AML-193 (cell line): Measurements from ENCODE around the gene DAPK3.
"Not testable (repeated sequence)": the region's sequence is repeated elsewhere in the genome, so short reads cannot be mapped to it uniquely, and the experiment has no call there.

Source experiments
- DNase-seq, 2 experiments: peaks; one replicate each; lab custom pipeline; 2025; lab: John Stamatoyannopoulos, UW

The DAPK3 gene

DNA sequence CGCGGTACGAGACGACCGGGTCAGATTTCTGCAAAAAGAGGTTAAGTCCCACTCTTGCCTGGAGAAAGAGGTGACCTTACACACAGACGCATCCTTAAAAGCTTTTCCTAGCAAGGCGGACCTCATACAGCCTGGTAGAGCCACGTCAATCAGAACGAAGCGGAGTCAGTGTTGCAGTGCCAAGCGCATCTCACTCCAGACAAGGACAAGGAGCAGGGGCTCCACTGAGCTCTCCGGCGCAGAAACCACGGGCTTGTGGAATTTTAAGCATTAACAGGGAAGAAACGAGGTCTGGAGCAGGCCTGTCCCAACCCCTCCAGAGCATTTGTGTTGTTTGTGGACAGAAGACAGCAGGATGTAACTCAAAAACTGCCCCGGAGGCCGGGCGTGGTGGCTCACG is 7.2 kb upstream of the DAPK3 start:
- DNase-seq, result no peak

- DNase-seq, result no peak
Observed at GRCh38 chr19:3977242-3978143, 6.6 kb upstream of the DAPK3 start.

GRCh38 chr19:3976495-3977241 is 5.8 kb upstream of the DAPK3 start:
- DNase-seq, result no peak

DNA sequence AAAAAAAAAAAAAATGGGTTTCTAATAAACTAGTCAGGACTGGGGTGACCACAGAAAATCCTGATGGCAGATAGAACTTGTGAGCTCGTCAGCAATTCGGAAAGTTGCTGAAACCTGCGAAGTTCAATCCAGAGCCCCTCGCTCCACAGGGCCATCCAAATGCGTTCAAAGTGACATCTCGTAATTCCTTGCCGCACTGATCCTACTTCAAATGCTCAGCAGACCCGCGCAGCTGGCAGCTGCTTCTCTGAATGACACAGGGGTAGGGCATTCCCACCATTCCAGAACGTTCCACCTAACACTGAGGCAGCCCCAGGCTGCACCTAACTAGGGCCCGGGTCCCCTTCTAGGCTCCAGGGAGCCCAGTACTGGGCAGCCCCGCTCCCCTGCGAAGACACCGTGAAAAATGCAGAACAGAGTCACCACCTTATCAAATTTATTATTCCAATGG is 4.8 kb upstream of the DAPK3 start:
- no peak for DNase-seq

DNA sequence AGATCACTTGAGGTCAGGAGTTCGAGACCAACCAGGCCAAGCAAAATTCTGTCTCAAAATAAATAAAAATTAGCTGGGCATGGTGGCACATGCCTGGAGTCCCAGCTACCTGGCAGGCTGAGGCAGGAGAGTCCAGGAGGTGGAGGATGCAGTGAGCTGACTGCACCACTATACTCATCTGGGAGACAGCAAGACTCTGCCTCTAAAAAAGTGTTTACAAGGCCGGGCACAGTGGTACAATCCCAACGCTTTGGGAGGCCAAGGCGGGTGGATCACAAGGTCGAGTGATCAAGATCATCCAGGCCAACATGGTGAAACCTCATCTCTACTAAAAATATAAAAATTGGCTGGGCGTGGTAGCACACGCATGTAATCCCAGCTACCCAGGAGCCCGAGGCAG is 4.2 kb upstream of the DAPK3 start:
- no peak for DNase-seq

DNA sequence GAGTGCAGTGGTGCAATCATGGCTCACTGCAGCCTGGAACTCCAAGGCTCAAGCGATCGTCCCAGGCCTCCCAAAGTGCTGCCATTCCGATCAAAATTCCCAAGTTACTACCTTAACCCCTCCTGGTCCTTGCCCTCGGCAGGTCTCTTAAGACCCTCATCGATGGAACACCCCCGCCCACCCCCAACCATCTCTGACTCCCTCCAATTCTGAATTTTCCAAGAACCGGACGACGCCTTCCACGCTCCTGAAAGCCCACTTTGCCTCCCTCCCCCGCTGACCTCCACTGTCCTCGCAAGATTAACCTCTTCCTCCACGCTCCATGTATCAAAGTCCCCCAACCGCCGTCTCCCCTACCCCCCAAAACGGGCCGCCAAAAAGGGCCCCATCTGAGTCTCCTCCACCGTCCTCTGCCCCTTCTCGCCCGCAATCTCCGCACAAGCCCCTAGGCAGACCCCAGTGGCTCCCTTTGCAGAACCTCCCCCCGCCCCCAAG is 539 bp downstream of the DAPK3 start:
- DNase-seq, result no peak

DNA sequence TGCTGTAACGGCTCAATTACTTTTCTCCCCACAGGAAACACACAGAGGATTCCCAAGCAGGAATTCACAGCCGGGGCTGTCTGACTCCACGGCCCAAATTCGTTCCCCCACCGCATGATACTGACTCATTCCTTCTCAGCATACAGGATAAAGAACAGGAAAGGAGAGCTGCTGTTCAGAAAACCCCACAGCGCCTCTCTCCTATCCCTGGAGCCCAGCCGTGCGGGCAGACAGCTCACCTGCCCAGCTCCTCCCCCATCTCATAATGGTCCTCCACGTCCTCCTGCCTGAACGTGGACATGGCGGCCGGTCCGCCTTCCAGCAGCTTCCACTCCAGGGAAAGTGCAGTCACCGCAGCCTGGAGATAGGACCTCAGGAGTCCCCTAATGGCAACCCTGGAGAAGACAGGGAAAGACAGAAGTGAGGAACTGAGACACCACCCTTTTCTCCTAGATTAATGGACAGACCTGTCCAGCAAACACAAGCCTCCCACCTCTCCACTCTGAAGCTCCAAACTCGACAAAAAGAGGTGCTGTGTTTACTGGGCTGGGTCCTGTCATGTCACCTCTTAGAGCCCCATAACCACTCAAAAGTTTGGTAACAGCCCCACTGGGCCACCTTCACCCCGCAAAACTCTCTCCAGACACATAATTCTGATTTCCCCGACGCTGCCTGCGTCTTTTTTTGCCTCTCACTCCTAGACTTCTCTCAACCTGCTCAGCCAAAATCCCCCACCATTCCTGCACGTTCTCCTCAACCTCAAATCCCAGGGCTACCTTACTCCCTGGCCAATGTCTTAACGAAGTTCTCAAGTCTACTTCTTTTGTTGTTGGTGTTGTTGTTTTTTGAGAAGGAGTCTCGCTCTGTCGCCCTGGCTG is 1.2 kb downstream of the DAPK3 start:
- peak in 1 of 2 experiments; percentile 14 for DNase-seq

GRCh38 chr19:3968556-3969434 is 2.1 kb downstream of the DAPK3 start:
- no peak for DNase-seq

- DNase-seq, result not testable (repeated sequence)
Observed at GRCh38 chr19:3967983-3968382, 2.9 kb downstream of the DAPK3 start.

DNA sequence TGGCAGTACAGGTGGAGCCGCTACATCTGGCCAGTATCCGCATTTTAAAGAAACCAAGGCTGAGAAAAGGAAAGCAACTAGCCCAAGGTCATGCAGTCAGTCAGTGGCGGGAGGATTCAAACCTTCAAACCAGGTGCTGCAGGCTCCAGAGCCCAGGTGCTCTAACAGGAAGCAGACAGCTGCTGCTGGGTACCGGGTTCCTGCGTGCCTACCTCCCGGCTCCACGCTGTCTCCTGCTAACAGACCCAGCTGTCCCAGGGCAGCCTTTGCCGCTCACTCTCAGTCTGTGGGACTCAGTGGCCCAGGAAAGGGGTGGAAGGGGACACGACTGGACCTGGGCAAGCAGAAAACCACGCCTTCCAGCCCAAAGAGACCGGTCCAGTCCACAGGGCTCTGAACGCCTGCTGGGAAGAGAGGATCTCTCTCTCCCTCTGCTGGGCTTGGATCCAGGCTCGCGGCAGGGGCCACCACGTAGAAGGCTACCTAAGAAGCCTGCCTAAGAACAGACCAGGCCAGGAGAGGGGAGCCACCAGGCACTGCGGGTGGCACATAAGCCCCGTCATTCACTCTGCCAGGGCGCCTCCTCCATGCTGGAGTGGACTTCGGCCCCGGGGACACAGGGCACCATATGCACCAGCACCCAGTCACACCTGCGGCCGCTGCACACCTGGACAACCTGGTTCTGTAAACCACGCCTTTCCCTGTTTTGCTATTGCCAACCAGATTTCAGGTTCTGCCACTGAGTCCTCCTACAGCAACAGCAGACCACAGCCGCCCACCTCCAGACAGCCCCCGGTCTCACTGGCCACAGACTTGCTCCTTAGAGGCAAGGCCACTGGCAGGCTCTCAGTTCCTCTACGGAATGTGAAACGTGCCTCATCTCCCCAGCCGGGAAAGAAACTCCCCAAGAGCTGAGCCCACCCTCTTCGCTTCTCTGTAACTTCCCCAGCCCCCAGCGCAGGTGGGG is 4.6 kb downstream of the DAPK3 start:
- no peak for DNase-seq

DNA sequence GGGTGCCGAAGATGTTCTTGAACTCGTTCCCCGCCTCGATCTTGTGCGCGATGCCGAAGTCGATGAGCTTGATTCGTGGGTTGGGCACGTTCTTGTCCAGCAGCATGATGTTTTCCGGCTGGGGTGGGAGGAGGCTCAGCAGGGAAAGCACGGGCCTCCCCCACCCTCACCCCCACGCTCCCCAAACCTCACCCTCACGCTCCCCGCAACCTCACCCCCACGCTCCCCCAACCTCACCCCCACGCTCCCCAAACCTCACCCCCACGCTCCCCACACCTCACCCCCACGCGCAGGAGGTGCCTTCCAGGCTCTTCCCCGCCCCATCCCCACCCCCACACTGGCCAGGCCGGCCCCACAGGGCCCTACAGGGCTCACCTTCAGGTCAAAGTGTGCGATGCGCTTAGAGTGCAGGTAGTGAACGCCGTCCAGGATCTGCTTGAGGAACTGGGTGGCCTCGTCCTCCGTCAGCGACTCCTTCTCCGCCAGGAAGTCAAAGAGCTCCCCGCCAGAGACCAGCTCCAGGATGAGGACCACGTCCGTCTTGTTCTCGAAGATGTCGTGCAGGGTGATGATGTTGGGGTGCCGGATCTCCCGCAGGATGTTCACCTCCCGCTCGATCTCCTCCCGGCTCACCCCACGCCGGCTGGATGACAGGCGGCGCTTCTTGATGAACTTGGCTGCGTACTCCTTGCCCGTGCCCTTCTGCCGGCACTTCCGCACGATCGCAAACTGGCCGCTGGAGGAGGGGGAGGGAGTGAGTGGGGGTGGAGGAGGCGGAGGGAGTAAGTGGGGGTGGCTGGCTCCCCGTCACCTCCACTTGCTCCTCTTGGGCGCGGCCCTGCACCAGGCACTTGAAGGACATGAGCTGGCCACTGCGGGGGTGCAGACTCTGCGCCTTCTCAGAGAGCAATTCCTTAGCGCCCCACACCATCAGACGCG is 6.4 kb downstream of the DAPK3 start:
- no peak for DNase-seq

GRCh38 chr19:3963458-3964255 is 7.2 kb downstream of the DAPK3 start:
- no peak for DNase-seq

- DNase-seq, result no peak
Observed at GRCh38 chr19:3961007-3961406, 9.9 kb downstream of the DAPK3 start.

- DNase-seq, result no peak
Observed at GRCh38 chr19:3959766-3960131, 11.2 kb downstream of the DAPK3 start.

GRCh38 chr19:3958836-3959765 is 11.8 kb downstream of the DAPK3 start:
- no peak for DNase-seq

- no peak for DNase-seq
Observed at GRCh38 chr19:3955688-3956087, 15.2 kb downstream of the DAPK3 start.

DNA sequence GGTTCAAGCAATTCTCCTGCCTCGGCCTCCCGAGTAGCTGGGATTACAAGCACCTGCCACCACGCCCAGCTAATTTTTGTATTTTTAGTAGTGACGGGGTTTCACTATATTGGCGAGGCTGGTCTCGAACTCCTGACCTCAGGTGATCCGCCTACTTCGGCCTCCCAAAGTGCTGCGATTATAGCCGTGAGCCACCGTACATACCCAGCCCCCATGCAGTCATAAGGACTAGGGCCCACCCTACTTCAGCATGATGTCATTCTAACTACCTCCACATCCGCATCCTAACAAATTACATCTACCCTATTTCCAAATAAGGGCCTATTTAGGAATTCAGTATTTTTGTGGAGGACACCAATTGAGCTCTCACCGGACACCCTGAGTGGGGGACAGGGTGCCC is 15.6 kb downstream of the DAPK3 start:
- not testable (repeated sequence) for DNase-seq
